Measurements from ENCODE around the gene ASCL5. TPM values are rescaled to one million over a fixed set of nuclear protein-coding genes. Genes with fewer than 3 reads are reported as not detected.

Gene ASCL5
- total and polyA plus RNA-seq, 2 of the 13 experiments (the other 11 are each of a cell fraction or from before 2014, with no cell fraction given), result not detected

GRCh38 chr1:201170533-201171062 lies 43.6 kb upstream of the ASCL5 start (continued):
- TF ChIP-seq, protein P1, sequence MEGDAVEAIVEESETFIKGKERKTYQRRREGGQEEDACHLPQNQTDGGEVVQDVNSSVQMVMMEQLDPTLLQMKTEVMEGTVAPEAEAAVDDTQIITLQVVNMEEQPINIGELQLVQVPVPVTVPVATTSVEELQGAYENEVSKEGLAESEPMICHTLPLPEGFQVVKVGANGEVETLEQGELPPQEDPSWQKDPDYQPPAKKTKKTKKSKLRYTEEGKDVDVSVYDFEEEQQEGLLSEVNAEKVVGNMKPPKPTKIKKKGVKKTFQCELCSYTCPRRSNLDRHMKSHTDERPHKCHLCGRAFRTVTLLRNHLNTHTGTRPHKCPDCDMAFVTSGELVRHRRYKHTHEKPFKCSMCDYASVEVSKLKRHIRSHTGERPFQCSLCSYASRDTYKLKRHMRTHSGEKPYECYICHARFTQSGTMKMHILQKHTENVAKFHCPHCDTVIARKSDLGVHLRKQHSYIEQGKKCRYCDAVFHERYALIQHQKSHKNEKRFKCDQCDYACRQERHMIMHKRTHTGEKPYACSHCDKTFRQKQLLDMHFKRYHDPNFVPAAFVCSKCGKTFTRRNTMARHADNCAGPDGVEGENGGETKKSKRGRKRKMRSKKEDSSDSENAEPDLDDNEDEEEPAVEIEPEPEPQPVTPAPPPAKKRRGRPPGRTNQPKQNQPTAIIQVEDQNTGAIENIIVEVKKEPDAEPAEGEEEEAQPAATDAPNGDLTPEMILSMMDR (CRISPR knock-in tag; IDR thresholded peaks at IDR 0.05), result no peak
- TF ChIP-seq, protein P2, sequence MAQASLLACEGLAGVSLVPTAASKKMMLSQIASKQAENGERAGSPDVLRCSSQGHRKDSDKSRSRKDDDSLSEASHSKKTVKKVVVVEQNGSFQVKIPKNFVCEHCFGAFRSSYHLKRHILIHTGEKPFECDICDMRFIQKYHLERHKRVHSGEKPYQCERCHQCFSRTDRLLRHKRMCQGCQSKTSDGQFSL (CRISPR knock-in tag; IDR thresholded peaks at IDR 0.05), result no peak
- TF ChIP-seq ZFP36L1 (CRISPR knock-in tag; IDR thresholded peaks at IDR 0.05) (peak; percentile 21; the same call in 1 of the 2 replicates), MATR3 (CRISPR knock-in tag; IDR thresholded peaks at IDR 0.05) (no peak), U2AF1 (optimal IDR thresholded peaks at IDR 0.05; ENCODE audit: low read depth, low read length) (no peak), SRSF1 (optimal IDR thresholded peaks at IDR 0.05; ENCODE audit: low read depth, low read length) (no peak), ELF4 (CRISPR knock-in tag; IDR thresholded peaks at IDR 0.05; ENCODE audit: borderline replicate concordance) (no peak), ZNF282 (IDR thresholded peaks at IDR 0.05; ENCODE audit: partially characterized antibody) (no peak), ZNF501 (CRISPR knock-in tag; IDR thresholded peaks at IDR 0.05) (peak; percentile 78), HNRNPH1 (optimal IDR thresholded peaks at IDR 0.05; ENCODE audit: low read depth, low read length) (no peak), TEF (CRISPR knock-in tag; IDR thresholded peaks at IDR 0.05) (0 out of 2 replicates have a peak, but pooled peaks have one; percentile 47), NFE2L2 (IDR thresholded peaks at IDR 0.05; ENCODE audit: low read length) (no peak), NFIC (IDR thresholded peaks at IDR 0.05; ENCODE audit: low read length) (peak; percentile 62; the same call in 1 of the 2 replicates), ZNF557 (CRISPR knock-in tag; IDR thresholded peaks at IDR 0.05) (no peak), NCOA2 (CRISPR knock-in tag; IDR thresholded peaks at IDR 0.05) (peak; percentile 88), LRRFIP1 (CRISPR knock-in tag; conservative IDR thresholded peaks at IDR 0.05) (no peak), TBP (CRISPR knock-in tag; IDR thresholded peaks at IDR 0.05) (no peak), NR1H2 (CRISPR knock-in tag; IDR thresholded peaks at IDR 0.05; ENCODE audit: borderline replicate concordance, low read depth) (no peak)
- TF ChIP-seq, protein P3, sequence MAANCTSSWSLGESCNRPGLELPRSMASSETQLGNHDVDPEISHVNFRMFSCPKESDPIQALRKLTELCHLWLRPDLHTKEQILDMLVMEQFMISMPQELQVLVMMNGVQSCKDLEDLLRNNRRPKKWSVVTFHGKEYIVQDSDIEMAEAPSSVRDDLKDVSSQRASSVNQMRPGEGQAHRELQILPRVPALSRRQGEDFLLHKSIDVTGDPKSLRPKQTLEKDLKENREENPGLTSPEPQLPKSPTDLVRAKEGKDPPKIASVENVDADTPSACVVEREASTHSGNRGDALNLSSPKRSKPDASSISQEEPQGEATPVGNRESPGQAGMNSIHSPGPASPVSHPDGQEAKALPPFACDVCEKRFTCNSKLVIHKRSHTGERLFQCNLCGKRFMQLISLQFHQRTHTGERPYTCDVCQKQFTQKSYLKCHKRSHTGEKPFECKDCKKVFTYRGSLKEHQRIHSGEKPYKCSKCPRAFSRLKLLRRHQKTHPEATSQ (CRISPR knock-in tag; IDR thresholded peaks at IDR 0.05; ENCODE audit: borderline replicate concordance), result no peak; the same call in 1 of the 2 replicates
- TF ChIP-seq, protein P4, sequence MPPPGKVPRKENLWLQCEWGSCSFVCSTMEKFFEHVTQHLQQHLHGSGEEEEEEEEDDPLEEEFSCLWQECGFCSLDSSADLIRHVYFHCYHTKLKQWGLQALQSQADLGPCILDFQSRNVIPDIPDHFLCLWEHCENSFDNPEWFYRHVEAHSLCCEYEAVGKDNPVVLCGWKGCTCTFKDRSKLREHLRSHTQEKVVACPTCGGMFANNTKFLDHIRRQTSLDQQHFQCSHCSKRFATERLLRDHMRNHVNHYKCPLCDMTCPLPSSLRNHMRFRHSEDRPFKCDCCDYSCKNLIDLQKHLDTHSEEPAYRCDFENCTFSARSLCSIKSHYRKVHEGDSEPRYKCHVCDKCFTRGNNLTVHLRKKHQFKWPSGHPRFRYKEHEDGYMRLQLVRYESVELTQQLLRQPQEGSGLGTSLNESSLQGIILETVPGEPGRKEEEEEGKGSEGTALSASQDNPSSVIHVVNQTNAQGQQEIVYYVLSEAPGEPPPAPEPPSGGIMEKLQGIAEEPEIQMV (CRISPR knock-in tag; IDR thresholded peaks at IDR 0.05; ENCODE audit: low read depth), result peak; percentile 55; the same call in 1 of the 2 replicates
- TF ChIP-seq, protein P5, sequence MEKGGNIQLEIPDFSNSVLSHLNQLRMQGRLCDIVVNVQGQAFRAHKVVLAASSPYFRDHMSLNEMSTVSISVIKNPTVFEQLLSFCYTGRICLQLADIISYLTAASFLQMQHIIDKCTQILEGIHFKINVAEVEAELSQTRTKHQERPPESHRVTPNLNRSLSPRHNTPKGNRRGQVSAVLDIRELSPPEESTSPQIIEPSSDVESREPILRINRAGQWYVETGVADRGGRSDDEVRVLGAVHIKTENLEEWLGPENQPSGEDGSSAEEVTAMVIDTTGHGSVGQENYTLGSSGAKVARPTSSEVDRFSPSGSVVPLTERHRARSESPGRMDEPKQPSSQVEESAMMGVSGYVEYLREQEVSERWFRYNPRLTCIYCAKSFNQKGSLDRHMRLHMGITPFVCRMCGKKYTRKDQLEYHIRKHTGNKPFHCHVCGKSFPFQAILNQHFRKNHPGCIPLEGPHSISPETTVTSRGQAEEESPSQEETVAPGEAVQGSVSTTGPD (CRISPR knock-in tag; IDR thresholded peaks at IDR 0.05), result no peak
